Measurements from ENCODE around the gene NPAT.

- TF ChIP-seq CTCF (IDR thresholded peaks at IDR 0.05) (no peak), POLR2A (IDR thresholded peaks at IDR 0.05) (no peak)
Observed at GRCh38 chr11:108144615-108145014, 77.8 kb downstream of the NPAT start.
